SU-DHL-6 (cell line): Measurements from ENCODE around the gene BBLN.

ENCODE experiments used
- H2AFZ ChIP-seq: fragments of 200-600 bp; sonication (generic); 2 replicates; pipeline ENCODE4 v1.6.1; 2014; ENCODE audit warnings: low read depth, mild to moderate bottlenecking, moderate library complexity, mixed read lengths, antibody characterized with exemption, low read length; ENCODE audit not compliant: severe bottlenecking
- H3F3A ChIP-seq: fragments of 200-600 bp; shearing (Covaris generic); 2 replicates; pipeline ENCODE4 v1.6.0; 2016; ENCODE audit warnings: antibody characterized with exemption, mild to moderate bottlenecking; ENCODE audit not compliant: insufficient read depth
- H3K27ac ChIP-seq: fragments of 200-600 bp; sonication (generic); 2 replicates; pipeline ENCODE4 v1.5.1; 2016; ENCODE audit warnings: low read depth, mild to moderate bottlenecking, low read length, moderate library complexity, mixed read lengths
- H3K27me3 ChIP-seq: fragments of 200-600 bp; sonication (generic), shearing (Covaris generic); 2 replicates; pipeline ENCODE4 v1.6.0; 2014; ENCODE audit warnings: mild to moderate bottlenecking, low read length
- H3K36me3 ChIP-seq: fragments of 200-600 bp; sonication (generic); 2 replicates; pipeline ENCODE4 v1.6.1; 2014; ENCODE audit warnings: mild to moderate bottlenecking, low read length, mixed read lengths
- H3K4me2 ChIP-seq: fragments of 300-600, 200-600 bp; shearing (Covaris generic), sonication (generic); 2 replicates; pipeline ENCODE4 v1.6.0; 2014; ENCODE audit warnings: low read length, low read depth, mild to moderate bottlenecking; ENCODE audit not compliant: poor library complexity, severe bottlenecking
- H3K4me3 ChIP-seq: fragments of 200-600 bp; sonication (generic); 2 replicates; pipeline ENCODE4 v1.5.1; 2014; ENCODE audit warnings: antibody characterized with exemption, low read length, mild to moderate bottlenecking, mixed read lengths; ENCODE audit not compliant: insufficient read depth, poor library complexity, severe bottlenecking
- H3K79me2 ChIP-seq: fragments of 200-600 bp; sonication (generic); 2 replicates; pipeline ENCODE4 v1.6.1; 2014; ENCODE audit warnings: mild to moderate bottlenecking, low read length, moderate library complexity; ENCODE audit not compliant: insufficient read depth
- H3K9ac ChIP-seq: fragments of 200-600 bp; sonication (generic); 2 replicates; pipeline ENCODE4 v1.7.0; 2014; ENCODE audit warnings: mild to moderate bottlenecking, low read length
- H3K9me2 ChIP-seq: fragments of 200-600 bp; sonication (generic); replicated peaks from 2 replicates; pipeline ENCODE4 v1.6.1; 2014; ENCODE audit warnings: low read length; ENCODE audit not compliant: insufficient read depth
- H3K9me3 ChIP-seq: fragments of 200-600 bp; sonication (generic); 2 replicates; pipeline ENCODE4 v1.6.1; 2014; ENCODE audit warnings: low read length, mixed read lengths; ENCODE audit not compliant: insufficient read depth
- H4K20me1 ChIP-seq: fragments of 200-600 bp; sonication (generic); 2 replicates; pipeline ENCODE4 v1.6.1; 2014; ENCODE audit warnings: low read depth, mild to moderate bottlenecking, antibody characterized with exemption, low read length, moderate library complexity, mixed read lengths
- CTCF ChIP-seq: fragments of 200-600 bp; sonication (generic); IDR thresholded peaks from one replicate; pipeline ENCODE4 v1.5.1; 2017; ENCODE audit warnings: antibody characterized with exemption, mild to moderate bottlenecking, low read length, moderate library complexity; ENCODE audit not compliant: insufficient read depth, poor library complexity, severe bottlenecking
- EZH2phosphoT487 ChIP-seq: fragments of 200-600 bp; sonication (generic), shearing (Covaris generic); conservative IDR thresholded peaks from 2 replicates; pipeline ENCODE4 v1.6.1; 2018; ENCODE audit warnings: mild to moderate bottlenecking, antibody characterized with exemption, low read length, moderate library complexity, mixed read lengths

Gene BBLN

GRCh38 chr9:128211186-128211980, 51.3 kb downstream of the BBLN start:
- no peaks in the 10 kb centered on the region for H3K9me2 ChIP-seq
- no peaks in the 10 kb centered on the region for H4K20me1 ChIP-seq
- H3K36me3 ChIP-seq, result no peaks in the 10 kb centered on the region
- H3K27ac ChIP-seq, result no peak overlapping the region
- H2AFZ ChIP-seq, result no peak overlapping the region
- H3F3A ChIP-seq, result no peaks in the 10 kb centered on the region
- TF ChIP-seq CTCF (no peak), EZH2phosphoT487 (no peak)
- no peak overlapping the region for H3K4me3 ChIP-seq
- H3K27me3 ChIP-seq, result no peaks in the 10 kb centered on the region
- H3K9me3 ChIP-seq, result no peaks in the 10 kb centered on the region
- H3K4me2 ChIP-seq, result no peak overlapping the region
- no peak overlapping the region for H3K9ac ChIP-seq
- no peaks in the 10 kb centered on the region for H3K79me2 ChIP-seq

DNA sequence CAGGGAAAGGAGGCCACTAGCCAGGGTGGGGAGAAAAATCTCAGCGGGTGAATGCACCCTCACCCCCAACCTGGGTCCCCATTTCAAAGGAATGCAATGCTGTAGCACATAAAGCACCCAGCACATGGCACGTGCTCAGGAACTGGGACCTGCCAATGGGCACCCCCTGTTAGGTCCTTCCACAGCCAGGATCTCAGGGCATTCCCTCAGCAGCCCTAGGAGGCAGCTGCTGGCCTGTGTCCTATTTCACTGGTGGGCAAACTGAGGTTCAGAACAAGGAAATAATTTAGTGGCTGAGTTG, 51.9 kb downstream of the BBLN start:
- H4K20me1 ChIP-seq, result no peaks in the 10 kb centered on the region
- no peaks in the 10 kb centered on the region for H3K27me3 ChIP-seq
- H3K27ac ChIP-seq, result no peak overlapping the region
- H3K79me2 ChIP-seq, result no peaks in the 10 kb centered on the region
- H3F3A ChIP-seq, result no peaks in the 10 kb centered on the region
- H3K4me3 ChIP-seq, result no peak overlapping the region
- TF ChIP-seq CTCF (no peak), EZH2phosphoT487 (no peak)
- H3K9me3 ChIP-seq, result no peaks in the 10 kb centered on the region
- H3K4me2 ChIP-seq, result no peak overlapping the region
- H2AFZ ChIP-seq, result no peak overlapping the region
- H3K9ac ChIP-seq, result no peak overlapping the region
- H3K9me2 ChIP-seq, result no peaks in the 10 kb centered on the region
- no peaks in the 10 kb centered on the region for H3K36me3 ChIP-seq
